ENCODE measurements around the gene TRIP13.

- TF ChIP-seq POLR2AphosphoS5 (IDR thresholded peaks at IDR 0.05; ENCODE audit: low read depth, low read length) (no peak), CTCF (IDR thresholded peaks at IDR 0.05) (no peak), REST (IDR thresholded peaks at IDR 0.05; ENCODE audit: insufficient read depth in 1 of 2, low read depth in 2 of 2, low read length in 1 of 2) (no peak)
These were observed 438 bp downstream of the TRIP13 start for GRCh38 chr5:893137-893506.

All from Panc1 (cell line).